ENCODE results near the gene ZCCHC7.

DNA sequence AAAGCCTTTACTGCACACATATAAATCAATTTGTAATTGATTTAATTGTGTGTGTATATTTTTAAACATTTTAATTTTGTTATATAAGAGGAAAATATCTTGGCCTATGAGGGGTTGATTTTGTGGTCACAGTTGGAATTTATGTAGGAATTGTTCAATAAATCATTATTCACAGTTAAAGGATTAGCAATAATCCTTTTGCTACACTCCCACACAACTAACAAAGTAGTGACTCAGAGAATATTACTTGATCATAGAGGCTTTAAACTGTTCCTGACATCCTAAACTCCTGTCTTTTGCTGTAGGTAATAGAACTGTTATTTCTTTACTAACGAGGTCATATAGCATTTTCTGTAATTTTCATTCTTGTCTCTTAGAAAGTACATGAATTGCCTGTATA lies 95.5 kb downstream of the ZCCHC7 start:
- TF ChIP-seq POLR2A (IDR thresholded peaks at IDR 0.05; ENCODE audit: borderline replicate concordance, extremely low read depth, insufficient read depth, insufficient read length) (no peak), YY1 (IDR thresholded peaks at IDR 0.05; ENCODE audit: extremely low read depth, insufficient replicate concordance, low read depth, low read length) (no peak), POLR2AphosphoS5 (IDR thresholded peaks at IDR 0.05; ENCODE audit: low read depth, low read length) (no peak), EGR1 (IDR thresholded peaks at IDR 0.05; ENCODE audit: low read depth) (no peak), JUND (IDR thresholded peaks at IDR 0.05) (no peak), FOSL1 (IDR thresholded peaks at IDR 0.05; ENCODE audit: low read depth) (no peak), EZH2 (IDR thresholded peaks at IDR 0.05) (no peak)
- TF ChIP-seq, protein P1, sequence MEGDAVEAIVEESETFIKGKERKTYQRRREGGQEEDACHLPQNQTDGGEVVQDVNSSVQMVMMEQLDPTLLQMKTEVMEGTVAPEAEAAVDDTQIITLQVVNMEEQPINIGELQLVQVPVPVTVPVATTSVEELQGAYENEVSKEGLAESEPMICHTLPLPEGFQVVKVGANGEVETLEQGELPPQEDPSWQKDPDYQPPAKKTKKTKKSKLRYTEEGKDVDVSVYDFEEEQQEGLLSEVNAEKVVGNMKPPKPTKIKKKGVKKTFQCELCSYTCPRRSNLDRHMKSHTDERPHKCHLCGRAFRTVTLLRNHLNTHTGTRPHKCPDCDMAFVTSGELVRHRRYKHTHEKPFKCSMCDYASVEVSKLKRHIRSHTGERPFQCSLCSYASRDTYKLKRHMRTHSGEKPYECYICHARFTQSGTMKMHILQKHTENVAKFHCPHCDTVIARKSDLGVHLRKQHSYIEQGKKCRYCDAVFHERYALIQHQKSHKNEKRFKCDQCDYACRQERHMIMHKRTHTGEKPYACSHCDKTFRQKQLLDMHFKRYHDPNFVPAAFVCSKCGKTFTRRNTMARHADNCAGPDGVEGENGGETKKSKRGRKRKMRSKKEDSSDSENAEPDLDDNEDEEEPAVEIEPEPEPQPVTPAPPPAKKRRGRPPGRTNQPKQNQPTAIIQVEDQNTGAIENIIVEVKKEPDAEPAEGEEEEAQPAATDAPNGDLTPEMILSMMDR (IDR thresholded peaks at IDR 0.05 in 2 of 3, conservative IDR thresholded peaks at IDR 0.05 in 1 of 3; ENCODE audit: borderline replicate concordance in 1 of 3, insufficient read depth in 1 of 3, low read depth in 2 of 3, low read length in 2 of 3): no peak
- TF ChIP-seq, protein P2, sequence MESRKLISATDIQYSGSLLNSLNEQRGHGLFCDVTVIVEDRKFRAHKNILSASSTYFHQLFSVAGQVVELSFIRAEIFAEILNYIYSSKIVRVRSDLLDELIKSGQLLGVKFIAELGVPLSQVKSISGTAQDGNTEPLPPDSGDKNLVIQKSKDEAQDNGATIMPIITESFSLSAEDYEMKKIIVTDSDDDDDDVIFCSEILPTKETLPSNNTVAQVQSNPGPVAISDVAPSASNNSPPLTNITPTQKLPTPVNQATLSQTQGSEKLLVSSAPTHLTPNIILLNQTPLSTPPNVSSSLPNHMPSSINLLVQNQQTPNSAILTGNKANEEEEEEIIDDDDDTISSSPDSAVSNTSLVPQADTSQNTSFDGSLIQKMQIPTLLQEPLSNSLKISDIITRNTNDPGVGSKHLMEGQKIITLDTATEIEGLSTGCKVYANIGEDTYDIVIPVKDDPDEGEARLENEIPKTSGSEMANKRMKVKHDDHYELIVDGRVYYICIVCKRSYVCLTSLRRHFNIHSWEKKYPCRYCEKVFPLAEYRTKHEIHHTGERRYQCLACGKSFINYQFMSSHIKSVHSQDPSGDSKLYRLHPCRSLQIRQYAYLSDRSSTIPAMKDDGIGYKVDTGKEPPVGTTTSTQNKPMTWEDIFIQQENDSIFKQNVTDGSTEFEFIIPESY (IDR thresholded peaks at IDR 0.05; ENCODE audit: extremely low read depth, insufficient replicate concordance, low read length): no peak

Data from HCT116 (cell line).